Stimulated activated CD4-positive, alpha-beta T cell treated with anti-CD3 and anti-CD28 coated beads, Interleukin-4, amount 100 ng/mL, for 48 hours (primary cell): ENCODE data around the gene LILRB1.
"Not testable (repeated sequence)": the region's sequence is repeated elsewhere in the genome, so short reads cannot be mapped to it uniquely, and the experiment has no call there.

Experiments
- DNase-seq, 2 donors: peaks; one replicate each; pipeline ENCODE4 v3.0.0-alpha.2; 2020; ENCODE audit warnings: low read depth in 2 of 2

The LILRB1 gene

GRCh38 chr19:54624934-54625730 lies 5.2 kb upstream of the LILRB1 start:
- not testable (repeated sequence) for DNase-seq

- no peak for DNase-seq
Measured at GRCh38 chr19:54626757-54627156, 3.5 kb upstream of the LILRB1 start.

GRCh38 chr19:54627912-54628311 lies 2.4 kb upstream of the LILRB1 start:
- not testable (repeated sequence) for DNase-seq

- DNase-seq, result no peak
Measured at GRCh38 chr19:54630782-54631181, 498 bp downstream of the LILRB1 start.

GRCh38 chr19:54631489-54632337 lies 1.4 kb downstream of the LILRB1 start:
- not testable (repeated sequence) for DNase-seq

- DNase-seq, result not testable (repeated sequence)
Measured at GRCh38 chr19:54632517-54632916, 2.2 kb downstream of the LILRB1 start.

GRCh38 chr19:54633401-54633800 lies 3.1 kb downstream of the LILRB1 start:
- DNase-seq, result no peak

GRCh38 chr19:54636081-54636480 lies 5.8 kb downstream of the LILRB1 start:
- DNase-seq, result not testable (repeated sequence)

- DNase-seq, result no peak
Measured at GRCh38 chr19:54638683-54639082, 8.4 kb downstream of the LILRB1 start.

GRCh38 chr19:54642953-54643352 lies 12.7 kb downstream of the LILRB1 start:
- not testable (repeated sequence) for DNase-seq

GRCh38 chr19:54643583-54643982 lies 13.3 kb downstream of the LILRB1 start:
- not testable (repeated sequence) for DNase-seq

GRCh38 chr19:54644056-54644455 lies 13.8 kb downstream of the LILRB1 start:
- DNase-seq, result no peak

GRCh38 chr19:54646331-54646841 lies 16.1 kb downstream of the LILRB1 start:
- no peak for DNase-seq

GRCh38 chr19:54648129-54648528 lies 17.8 kb downstream of the LILRB1 start:
- DNase-seq, result no peak

GRCh38 chr19:54650108-54650655 lies 19.9 kb downstream of the LILRB1 start:
- no peak for DNase-seq

- no peak for DNase-seq
Measured at GRCh38 chr19:54653181-54653809, 23.0 kb downstream of the LILRB1 start.

- no peak for DNase-seq
Measured at GRCh38 chr19:54654447-54655321, 24.4 kb downstream of the LILRB1 start.

- DNase-seq, result no peak
Measured at GRCh38 chr19:54659300-54659699, 29.0 kb downstream of the LILRB1 start.

GRCh38 chr19:54660306-54660705 lies 30.0 kb downstream of the LILRB1 start:
- DNase-seq, result no peak

GRCh38 chr19:54660964-54661363 lies 30.7 kb downstream of the LILRB1 start:
- DNase-seq, result no peak
